ENCODE data around the gene KLF13.

KLF13 gene

DNA sequence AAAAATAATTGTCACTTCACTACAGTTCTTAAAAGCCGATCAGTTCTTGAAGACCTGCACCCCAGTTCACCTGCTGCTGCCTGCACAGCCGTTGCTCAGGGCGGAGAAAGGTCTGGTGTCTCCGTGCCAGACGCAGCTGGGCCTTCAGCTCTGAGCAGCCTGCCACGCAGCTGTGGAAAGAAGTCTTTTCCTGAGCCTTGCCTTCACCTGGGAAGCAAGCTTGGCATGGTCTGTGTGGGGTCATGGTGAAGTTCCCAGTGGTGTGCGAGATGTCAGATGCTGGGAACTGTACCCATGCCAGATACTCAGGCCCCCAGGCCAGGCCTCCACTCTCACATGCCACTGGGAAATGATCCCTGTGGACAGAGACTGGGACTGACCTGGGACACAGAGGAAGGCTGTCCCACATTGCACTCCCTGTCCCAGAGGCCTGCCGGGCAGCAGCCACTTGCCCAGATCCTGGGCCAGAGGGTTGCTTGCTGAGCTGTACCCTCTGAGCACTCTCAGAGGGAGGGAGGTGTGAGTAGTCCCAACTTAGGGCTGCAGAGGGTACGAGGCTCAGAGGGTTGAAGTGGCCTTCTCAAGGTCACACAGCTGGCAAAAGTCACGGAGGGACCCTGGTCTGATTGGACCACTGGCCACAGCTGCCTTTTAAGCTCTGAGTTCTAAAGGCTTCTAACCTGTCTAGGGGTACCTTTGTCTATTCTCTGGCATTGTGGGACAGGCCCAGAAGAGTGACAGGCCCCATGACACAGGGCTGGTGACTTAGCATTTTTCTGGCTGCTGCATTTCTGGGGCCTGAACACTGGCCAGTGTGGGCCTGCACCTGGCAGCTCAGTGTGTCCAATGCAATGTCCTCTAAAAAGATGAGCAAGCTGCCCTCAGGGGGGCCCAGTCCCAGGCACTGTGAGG lies 55.4 kb downstream of the KLF13 start:
- no peak for DNase-seq (ENCODE audit: low read depth in 3 of 3)

DNA sequence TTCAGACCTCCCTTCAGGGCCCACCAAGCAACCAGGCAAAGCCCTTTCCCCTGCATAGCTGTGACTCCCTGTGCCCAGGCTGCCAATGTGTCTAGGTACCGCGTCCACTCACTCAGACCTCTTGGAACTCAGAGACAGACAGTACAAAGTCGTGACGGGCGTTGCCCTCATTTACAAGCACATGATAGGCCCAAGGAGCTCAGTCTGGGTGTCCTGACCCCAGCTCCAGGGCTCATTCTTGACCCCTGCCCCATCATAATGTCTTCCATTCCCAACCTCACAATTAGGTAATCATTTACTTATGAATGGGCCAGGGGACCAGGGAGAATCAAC lies 56.0 kb downstream of the KLF13 start:
- no peak for DNase-seq (ENCODE audit: low read depth in 3 of 3)

DNA sequence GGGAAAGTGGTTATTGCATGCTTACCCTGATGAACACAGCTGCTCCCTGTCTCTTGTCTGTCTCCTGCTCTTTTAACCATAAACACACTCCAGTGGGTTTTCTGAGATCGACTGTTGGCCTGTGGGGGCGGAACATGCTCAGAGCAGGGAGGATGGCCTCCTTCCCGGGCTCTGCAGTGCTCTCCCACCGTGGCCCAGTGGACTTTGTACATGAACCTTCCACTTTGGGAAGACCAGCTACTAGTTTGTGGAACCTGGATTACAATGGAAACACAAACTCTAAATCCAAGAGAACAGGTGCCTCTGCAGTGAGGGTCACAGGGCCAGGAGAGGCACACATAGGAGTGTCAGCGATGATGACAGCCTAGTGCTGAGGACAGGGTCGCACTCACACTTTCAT lies 56.5 kb downstream of the KLF13 start:
- DNase-seq (ENCODE audit: low read depth in 3 of 3): no peak

DNA sequence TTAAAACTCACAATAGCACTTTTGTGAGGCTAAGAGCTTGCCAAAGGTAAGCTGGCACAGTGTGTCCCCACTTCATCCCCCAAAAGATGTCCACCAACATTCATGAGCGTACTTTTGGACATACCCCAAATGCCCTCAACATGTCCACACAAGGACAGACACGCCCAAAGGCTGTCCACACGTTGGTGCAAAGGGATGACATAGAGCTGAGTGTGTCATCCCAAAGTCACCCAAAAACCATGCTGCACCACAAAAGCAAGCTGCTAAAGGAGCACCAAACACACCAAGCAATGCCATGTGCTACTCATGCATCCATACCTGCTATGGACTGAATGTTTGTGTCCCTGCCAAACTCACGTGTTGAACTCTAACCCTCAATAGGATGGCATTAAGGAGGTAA lies 57.9 kb downstream of the KLF13 start:
- DNase-seq (ENCODE audit: low read depth in 3 of 3): no peak

DNA sequence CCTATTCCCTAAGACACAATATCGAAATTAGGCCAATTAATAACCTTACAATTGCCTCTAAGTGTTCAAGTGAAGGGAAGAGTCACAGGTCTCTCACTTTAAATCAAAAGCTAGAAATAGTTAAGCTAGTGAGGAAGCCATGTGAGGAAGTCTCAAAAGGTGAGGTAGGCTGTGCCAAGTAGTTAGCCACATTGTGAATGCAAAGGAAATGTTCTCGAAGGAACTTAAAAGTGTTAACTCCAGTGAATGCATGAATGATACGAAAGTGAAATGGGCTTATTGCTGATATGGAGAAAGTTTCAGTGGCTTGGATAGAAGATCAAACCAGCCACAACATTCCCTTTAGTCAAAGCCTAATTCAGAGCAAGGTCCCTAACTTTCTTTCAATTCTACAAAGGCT lies 59.1 kb downstream of the KLF13 start:
- no peak for DNase-seq (ENCODE audit: low read depth in 3 of 3)

DNA sequence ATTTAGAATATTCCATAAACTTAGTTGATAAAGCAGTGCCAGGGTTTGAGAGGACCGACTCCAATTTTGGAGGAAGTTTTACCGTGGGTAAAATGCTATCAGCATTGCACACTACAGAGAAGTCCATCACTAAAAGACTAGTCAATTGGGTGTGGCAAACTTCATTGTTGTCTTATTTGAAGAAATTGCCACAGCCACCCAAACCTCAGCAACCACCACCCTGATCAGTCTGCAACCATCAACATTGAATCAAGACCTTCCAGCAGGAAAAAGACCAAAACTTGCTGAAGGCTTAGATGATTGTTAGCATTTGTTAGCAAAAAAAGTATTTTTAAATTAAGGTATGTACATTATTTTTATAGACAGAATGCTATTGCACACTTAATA lies 60.5 kb downstream of the KLF13 start:
- DNase-seq (ENCODE audit: low read depth in 3 of 3): no peak

DNA sequence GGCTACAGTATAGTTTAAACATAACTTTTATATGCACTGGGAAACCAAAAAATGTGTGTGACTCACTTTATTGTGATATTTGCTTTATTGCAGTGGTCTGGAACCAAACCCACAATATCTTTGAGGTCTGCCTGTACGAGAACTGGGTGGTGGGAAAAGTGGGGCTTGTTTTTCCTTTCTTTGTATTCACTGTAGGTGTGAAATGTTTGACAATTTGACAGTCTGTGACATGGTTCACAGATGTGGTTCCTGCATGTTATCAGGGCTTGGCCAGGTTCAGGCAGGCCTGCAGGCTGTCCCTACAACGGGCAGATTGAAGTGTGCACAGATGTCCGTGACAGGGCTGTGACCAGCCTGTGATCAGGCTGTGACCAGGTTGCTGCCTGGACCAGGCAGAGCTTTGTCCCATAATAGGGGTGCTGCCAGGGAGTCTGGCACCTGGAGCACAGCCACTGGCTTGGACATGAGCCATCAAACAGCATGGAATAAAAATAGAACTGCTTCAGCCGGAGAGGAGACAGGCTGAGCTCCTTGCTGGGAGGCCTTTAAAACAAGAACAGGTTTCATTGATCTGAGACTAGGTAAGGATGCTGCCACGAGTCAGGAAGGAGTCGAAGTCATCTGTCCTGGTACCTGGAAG lies 61.0 kb downstream of the KLF13 start:
- DNase-seq (ENCODE audit: low read depth in 3 of 3): no peak

DNA sequence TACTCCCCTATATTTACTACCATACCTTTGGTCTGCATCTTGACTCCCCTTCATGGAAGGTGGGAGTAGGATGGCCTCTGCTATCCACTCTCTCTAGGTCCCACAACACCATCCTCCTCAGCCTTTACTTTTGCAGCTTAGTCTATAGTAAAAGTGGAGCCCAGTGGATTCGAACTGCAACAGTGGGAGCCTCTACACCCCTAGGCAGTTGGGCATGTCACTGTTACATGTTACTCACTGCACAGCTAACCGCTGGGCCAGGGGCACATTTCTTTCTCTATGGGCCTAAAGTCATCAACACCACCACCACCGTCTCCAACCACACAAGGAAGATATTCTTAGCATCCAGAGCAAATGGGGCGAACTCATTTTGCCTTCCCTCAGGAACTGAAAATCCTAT lies 62.9 kb downstream of the KLF13 start:
- DNase-seq (ENCODE audit: low read depth in 3 of 3): no peak

DNA sequence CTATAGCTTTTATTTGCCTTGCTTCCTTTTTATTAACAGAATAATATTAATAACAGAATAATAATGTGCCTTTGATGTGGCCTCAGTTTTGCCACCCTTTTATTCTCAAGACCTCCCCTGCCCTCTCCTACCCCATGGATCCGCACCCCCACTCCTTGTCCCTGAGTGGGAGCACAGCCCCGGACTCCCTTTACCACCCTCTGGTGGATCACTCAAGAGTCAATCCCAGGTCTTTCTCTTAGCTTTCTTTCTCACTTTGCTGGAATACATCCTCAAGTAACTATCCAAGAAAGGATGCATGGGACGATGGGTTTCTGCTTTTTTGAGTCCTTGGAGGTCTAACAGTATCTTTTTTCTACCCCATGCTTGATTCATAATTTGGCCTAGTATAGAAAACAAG lies 63.4 kb downstream of the KLF13 start:
- no peak for DNase-seq (ENCODE audit: low read depth in 3 of 3)

DNA sequence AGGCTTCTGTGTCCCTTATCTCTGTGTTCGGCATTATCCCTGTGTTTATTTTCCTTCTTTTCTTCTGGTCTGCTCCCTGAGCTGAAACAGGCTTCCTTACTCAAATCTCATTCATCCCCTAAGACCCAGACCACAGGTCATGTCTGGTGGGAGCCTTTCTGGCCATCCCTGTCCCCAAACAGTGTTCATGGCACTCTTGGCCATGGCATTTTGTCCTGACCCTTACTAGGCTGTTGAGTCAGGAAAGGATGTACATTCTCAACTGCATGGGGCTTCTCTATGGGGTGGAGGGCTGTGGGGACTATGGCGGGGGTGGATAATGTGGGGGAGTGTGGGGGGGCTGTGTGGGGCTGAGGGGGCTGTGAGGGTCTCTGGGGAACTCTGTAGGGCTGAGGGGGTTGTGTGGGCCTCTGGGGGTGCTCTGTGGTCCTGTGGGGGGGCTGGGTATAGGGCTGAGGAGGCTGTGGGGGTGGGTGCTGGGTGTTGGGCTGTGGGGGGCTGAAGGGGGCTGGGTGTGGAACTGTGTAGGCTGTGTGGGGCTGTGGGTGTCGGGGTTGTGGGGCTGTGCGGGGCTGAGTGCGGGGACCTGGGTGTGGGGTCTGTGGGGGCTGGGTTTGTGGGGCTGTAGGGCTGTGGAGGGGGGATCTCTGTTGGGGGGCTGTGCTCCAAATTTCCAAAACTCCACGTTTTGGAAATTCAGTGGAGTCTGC lies 64.3 kb downstream of the KLF13 start:
- DNase-seq (ENCODE audit: low read depth in 3 of 3): no peak

DNA sequence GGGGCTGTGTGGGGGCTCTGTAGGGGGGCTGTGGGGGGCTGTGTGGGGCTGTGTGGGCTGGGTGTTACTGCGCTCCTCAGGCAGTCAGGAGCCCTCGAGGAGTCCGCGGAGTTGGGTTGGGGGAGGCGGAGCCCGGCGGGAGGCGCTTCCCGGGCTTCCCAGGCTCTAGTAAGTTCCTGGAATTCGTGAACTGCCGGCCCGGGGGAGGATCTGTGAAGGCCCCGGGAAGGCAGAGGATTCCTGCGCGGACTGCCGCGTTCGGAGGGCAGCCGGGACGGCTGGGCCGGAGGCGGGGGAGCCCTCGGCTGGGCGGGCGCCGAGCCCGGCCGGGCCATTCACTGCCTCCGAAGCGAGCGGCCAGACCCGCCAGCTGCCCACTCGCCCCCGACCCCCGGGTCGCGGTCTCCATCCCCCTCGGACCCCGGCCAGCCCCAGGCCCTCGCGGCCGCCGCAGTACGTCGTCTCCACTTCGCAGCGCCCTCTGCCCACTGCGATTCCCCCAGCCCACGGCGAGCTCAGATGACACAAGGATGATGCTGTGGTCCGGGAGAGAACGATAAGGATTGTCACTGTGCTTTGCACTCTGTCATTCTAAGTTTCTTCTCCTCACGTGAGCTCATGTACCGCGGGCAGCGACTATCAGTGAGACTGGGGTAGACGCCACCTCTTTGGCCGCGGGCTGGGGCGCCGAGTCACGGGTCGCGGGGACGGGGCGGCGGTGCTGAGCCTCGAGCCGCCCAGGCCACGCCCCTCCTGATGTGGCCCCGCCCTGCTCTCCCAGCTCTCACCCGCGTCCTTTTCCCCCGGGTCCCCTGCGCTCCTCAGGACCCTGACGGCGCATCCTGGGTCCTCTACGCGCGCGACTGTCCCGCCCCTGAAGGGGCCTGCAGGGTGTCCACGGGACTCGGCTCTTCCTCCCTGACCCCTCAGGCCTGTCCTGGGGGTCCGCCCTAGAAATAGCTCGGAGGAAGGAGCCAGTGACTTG lies 65.3 kb downstream of the KLF13 start:
- peak; percentile 43 to 79 (median 57) for DNase-seq (ENCODE audit: low read depth in 3 of 3)

DNA sequence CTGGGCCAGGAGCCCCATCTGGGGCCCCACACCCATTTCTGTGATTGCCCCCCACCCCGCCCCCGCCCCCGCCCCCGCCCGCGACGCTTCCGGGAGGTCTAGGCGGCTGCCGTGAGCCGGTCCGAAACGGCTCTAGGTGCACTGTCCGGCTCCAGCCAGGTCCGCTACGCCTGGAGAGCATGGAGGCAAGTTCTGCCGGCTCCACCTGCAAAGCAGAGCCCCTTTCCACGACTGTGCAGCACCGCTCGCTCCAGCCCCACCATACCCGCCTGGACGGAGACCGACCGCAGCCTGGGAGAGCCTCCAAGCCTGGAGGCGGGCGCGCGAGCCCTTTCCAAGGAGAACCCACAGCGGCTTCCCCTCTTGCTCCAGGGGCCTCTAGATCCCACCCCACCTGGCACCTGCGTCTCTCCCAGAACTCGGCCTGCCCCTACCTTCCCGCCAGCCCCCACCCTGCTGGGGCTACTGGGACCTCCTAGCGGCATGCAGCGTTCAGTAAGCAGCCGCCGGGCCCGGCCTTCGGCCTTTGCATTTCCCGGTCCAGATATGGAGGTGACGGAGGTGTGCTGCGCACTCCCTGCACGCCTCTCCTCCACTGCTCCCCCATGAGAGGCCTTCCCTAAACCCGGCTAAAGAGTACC lies 66.2 kb downstream of the KLF13 start:
- DNase-seq (ENCODE audit: low read depth in 3 of 3): no peak

DNA sequence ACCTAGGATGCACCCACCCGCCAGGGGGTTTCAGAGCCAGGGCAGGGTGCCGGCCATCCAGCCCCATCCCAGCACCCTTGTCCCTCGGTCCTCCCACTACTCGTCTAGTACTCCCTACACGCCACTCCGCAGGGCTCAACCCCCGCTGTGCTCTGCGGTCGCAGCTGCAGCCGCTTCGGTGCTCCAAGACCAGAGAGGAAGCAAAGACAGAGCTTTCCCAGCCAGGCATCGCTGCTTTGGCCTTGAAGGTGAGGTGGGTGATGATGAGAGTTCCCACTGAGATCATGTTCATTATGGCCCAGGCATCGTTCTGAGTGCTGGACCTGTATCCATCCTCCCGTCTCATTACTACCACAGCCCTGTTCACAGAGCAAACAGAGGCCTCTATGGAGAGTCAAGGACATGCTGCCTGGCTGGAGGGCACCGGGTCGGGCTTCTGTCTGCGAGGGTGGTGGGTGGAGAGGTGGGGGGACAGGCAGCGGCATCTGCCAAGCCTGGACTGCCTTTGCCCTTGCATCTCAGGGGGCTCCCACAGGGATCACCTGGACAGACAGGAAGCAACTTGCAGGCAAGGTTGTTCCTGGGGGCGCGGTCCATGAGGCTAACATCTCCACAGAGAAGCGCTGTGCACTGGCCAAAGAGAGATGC lies 66.9 kb downstream of the KLF13 start:
- no peak for DNase-seq (ENCODE audit: low read depth in 3 of 3)

DNA sequence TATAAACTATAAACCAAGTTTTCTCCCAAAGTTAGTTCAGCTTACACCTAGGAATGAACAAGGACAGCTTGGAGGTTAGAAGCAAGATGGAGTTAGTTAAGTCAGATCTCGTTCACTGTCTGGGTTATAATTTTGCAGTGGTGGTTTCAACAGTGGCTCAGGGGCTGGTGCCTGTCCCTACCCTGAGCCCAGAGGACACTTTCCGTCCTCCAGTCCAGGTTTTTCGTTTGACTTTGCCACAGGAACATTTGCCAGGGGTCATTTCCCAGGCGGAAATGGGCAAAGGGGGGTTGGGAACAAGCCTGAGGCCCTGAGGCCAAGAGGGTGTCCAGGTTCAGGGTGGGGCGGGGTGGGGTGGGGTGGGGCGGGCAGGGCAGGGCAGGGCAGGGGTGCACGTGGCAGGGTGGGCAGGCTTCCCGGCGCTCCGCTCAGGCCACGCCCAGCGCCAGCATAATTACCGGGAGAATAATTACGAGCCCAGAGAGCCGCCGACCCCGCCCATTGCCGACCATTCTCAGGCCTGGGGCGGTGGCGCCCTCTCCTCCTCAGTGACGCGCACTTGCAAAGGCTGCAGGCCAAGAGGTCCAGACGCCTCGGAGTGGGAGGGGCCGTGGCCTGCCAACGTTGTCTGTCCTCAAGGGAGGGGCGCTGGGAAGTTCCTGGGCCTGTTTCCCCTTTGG lies 70.4 kb downstream of the KLF13 start:
- DNase-seq (ENCODE audit: low read depth in 3 of 3): no peak

DNA sequence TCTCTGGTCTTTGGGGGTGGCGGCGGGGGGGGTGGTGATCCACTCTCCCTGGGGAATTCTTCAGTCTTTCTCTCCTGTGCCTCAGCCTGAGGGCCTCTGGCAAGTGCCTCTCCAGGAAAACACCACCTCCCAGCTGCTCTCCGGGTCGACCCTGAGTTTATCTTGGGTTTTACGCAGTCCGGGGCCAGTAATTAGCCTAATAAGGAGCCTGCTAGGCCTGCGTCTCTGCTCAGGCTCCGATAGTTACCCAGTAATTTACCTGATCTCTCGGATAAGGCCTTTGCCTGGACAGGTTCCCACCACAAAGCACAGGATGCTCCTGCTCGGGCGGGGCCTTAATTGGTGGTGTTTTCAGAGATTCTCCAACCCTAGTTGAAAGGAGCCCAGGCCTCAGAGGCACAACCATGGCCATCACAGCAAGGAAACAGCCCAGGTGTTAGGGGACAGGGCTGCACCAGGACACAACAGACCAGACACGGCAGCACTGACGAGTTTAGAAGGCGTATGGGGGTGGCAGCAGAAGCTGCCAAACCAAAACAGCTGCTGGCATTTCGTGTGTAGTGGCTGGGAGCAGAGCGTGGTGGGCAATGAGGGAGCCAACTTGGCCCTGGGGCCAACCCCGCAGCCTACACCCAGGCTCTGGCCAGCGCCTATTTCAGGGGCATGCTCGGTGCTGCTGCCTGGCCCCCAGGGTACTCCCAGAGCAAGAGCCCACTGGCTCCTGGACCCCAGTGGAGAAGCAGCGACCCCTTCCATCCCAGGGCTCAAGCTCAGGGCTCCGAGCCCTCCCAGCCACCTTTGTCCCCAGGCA lies 71.4 kb downstream of the KLF13 start:
- DNase-seq (ENCODE audit: low read depth in 3 of 3): no peak

DNA sequence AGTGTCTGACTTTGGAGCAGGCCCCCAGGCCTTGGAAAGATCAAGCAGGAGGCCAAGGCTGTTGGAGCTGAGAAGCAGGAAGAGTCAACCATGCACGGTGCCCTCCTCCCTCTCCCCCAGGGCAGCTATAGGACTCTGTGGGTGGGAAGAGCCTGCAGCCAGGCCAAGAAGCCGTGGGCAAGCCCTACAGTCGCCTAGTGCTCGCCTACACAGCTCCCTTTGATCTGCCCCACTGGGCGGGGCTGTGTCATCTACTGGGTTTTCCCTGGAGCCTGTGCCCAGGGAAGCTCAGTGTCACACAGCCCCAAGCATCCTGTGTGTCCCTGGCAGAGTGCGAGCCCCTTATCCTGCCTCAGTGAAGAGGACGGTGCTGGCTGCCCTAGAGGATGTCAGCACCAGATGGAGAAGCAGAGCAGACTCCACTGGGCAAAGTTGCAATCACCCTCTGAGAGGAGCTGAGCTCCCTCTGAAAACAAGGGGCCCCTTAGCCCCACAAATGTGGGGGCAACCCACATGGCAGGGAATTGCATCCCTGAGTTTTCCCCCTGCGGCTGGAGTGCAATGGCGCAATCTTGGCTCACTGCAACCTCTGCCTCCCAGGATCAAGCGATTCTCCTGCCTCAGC lies 72.2 kb downstream of the KLF13 start:
- no peak for DNase-seq (ENCODE audit: low read depth in 3 of 3)

DNA sequence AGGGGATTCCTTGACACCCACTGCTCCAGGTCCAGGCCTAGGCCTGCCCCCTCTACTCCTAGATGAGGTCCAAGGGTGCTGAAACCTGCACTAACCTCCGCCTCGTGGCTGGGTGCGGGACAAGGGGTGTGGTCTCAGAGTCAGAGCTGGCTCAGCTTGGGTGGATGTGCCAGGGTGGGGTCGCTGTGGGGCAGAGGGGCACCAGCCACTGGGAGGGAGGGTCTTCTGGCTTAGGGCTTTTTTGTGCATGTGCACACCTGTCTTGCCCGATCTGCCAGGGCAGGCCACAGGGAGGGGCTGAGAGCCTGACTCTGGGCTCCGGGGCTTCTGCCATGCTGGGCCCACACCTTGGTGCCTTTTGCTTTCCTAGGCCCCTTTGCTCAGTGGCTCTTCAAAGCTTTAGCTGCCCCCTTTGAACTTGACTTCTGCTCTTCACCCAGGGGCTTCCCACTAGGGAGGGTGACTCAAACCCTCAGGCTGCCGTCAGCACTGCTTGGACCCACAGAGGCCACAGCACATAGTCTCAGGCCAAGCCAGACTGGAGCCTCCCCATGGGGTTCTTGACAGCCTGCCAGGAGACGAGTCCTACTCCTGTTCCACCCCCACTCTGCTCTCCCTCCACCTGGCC lies 73.0 kb downstream of the KLF13 start:
- no peak for DNase-seq (ENCODE audit: low read depth in 3 of 3)

DNA sequence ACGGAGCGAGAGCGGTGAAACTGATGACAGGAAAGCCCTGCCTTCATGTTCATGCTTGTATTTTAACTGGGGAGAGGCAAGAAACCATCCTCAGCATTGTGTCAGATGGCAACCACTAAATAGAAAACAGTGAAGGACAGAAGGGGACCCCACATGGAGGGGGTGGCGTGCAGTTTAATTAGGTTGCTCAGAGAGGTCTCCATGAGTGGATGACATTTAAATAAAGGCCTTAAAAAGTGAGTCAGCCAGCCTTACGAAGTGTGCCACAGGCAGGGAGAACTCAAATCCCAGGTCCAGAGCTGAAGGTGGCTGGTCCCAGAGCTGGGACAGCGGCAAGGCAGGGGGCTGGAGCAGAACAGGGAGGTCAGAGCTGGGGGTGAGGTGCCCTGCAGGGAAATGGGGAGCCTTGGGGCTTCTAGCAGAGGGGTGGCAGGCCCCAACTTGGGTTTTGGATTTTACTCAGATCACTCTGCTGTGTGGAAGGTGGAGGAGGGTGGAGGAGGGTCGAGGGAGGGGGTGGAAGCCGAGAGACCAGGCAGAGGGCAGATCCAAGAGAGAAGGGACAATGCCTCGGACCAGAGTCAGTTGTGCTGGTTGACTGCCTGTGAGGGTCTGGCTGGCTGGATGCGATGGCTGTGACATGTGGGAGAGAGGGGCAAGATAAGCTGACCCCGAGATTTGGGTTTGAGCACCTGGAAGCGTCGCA lies 73.7 kb downstream of the KLF13 start:
- DNase-seq (ENCODE audit: low read depth in 3 of 3): no peak

Data from stimulated activated CD4-positive, alpha-beta T cell treated with anti-CD3 and anti-CD28 coated beads, TNF-alpha, amount 100 ng/mL, for 48 hours (primary cell).